Endothelial cell of umbilical vein (primary cell): Measurements from ENCODE around the gene RPP40. TPM values are rescaled to one million over a fixed set of nuclear protein-coding genes. Genes with fewer than 3 reads are reported as not detected.

Experiments
- BruUV-seq: library from RNA; stranded (reverse); fragments of 400-500 nt; replicated peaks from 2 replicates; lab custom pipeline; 2021; lab: Mats Ljungman, UMichigan
- CTCF ChIA-PET: fragments of 300-600, 350-600 bp; sonication (Branson Sonifier 250); formaldehyde crosslinking; loops from one replicate; lab custom pipeline; 2021; ENCODE audit warnings: antibody characterized with exemption, inconsistent platforms; lab: Charles Lee
- POLR2A ChIA-PET: fragments of 300-600, 350-600 bp; sonication (Branson Sonifier 250); formaldehyde crosslinking; loops from one replicate; lab custom pipeline; 2021; ENCODE audit warnings: antibody characterized with exemption, inconsistent platforms; lab: Charles Lee
- DNase-seq: peaks from one replicate; pipeline ENCODE4 v3.0.0-alpha.2; 2011; ENCODE audit warnings: low read depth, low spot score
- FAIRE-seq: peaks from 2 replicates; lab custom pipeline; 2011; peaks lifted over from hg19 to GRCh38; lab: Jason Lieb, UNC
- H2AFZ ChIP-seq: 2 replicates; pipeline ENCODE4 v1.6.0; 2012; ENCODE audit warnings: low read depth, low read length, control low read depth, inconsistent platforms
- H3K27ac ChIP-seq: 2 replicates; pipeline ENCODE4 v1.5.1; 2011; ENCODE audit warnings: low read depth, mild to moderate bottlenecking, control low read depth, low read length, moderate library complexity; ENCODE audit not compliant: insufficient read depth
- H3K27me3 ChIP-seq, 2 experiments: 2 replicates each; pipeline versions ENCODE4 v1.6.0 to v1.6.1; 2011; ENCODE audit warnings: low read length in 2 of 2, mixed read lengths in 1 of 2; ENCODE audit not compliant: control insufficient read depth in 2 of 2, insufficient read depth in 2 of 2
- H3K36me3 ChIP-seq, 2 experiments: 2 replicates in 1 of 2; 3 replicates in 1 of 2; pipeline ENCODE4 v1.5.1; 2011; ENCODE audit warnings: low read length in 2 of 2, mild to moderate bottlenecking in 1 of 2, moderate library complexity in 1 of 2; ENCODE audit not compliant: control insufficient read depth in 2 of 2, insufficient read depth in 2 of 2; ENCODE audit errors: extremely low read depth in 1 of 2
- H3K4me1 ChIP-seq: 3 replicates; pipeline ENCODE4 v1.5.1; 2011; ENCODE audit warnings: mild to moderate bottlenecking, low read length; ENCODE audit not compliant: control insufficient read depth, insufficient read depth; ENCODE audit errors: extremely low read depth
- H3K4me2 ChIP-seq: 2 replicates; pipeline ENCODE4 v1.6.1; 2011; ENCODE audit warnings: low read length, control low read depth, mixed read lengths; ENCODE audit not compliant: insufficient read depth
- H3K4me3 ChIP-seq, 3 experiments: fragments of 200-600 bp in 1 of 3; sonication (generic), shearing (Covaris generic) in 1 of 3; replicated peaks in 1 of 3; 2 replicates each; pipeline ENCODE4 v1.5.1; 2011 to 2016; ENCODE audit warnings: control low read depth in 3 of 3, low read length in 3 of 3, mild to moderate bottlenecking in 2 of 3, inconsistent platforms in 1 of 3, low read depth in 1 of 3, moderate library complexity in 1 of 3; ENCODE audit not compliant: insufficient read depth in 1 of 3
- H3K79me2 ChIP-seq: 2 replicates; pipeline ENCODE4 v1.6.0; 2012; ENCODE audit warnings: low read length, inconsistent platforms; ENCODE audit not compliant: control insufficient read depth, insufficient read depth
- H3K9ac ChIP-seq: replicated peaks from 2 replicates; pipeline ENCODE3; 2011; ENCODE audit warnings: low read length, control low read depth; ENCODE audit not compliant: insufficient read depth; ENCODE audit errors: extremely low read depth
- H3K9me1 ChIP-seq: replicated peaks from 3 replicates; pipeline ENCODE4 v1.6.0; 2011; ENCODE audit warnings: mild to moderate bottlenecking, low read length; ENCODE audit not compliant: control insufficient read depth, insufficient read depth; ENCODE audit errors: extremely low read depth
- H3K9me3 ChIP-seq: replicated peaks from 2 replicates; pipeline ENCODE4 v1.5.1; 2012; ENCODE audit warnings: low read length, inconsistent platforms; ENCODE audit not compliant: control insufficient read depth, insufficient read depth
- H4K20me1 ChIP-seq: replicated peaks from 2 replicates; pipeline ENCODE3; 2011; ENCODE audit warnings: mild to moderate bottlenecking, low read length; ENCODE audit not compliant: control insufficient read depth, insufficient read depth; ENCODE audit errors: extremely low read depth
- CTCF ChIP-seq, 2 donors: IDR thresholded peaks; 1 replicate in 1 of 2; 2 replicates in 1 of 2; pipeline ENCODE4 v1.5.1; 2011; ENCODE audit warnings: low read length in 2 of 2, mild to moderate bottlenecking in 2 of 2, moderate library complexity in 2 of 2, control low read depth in 1 of 2, inconsistent platforms in 1 of 2, low read depth in 1 of 2; ENCODE audit not compliant: insufficient read depth in 1 of 2; ENCODE audit errors: extremely low read depth in 1 of 2
- EZH2 ChIP-seq: IDR thresholded peaks from 2 replicates; pipeline ENCODE4 v1.6.1; 2012; ENCODE audit warnings: borderline replicate concordance, low read depth, mild to moderate bottlenecking, moderate library complexity, low read length, inconsistent platforms; ENCODE audit not compliant: severe bottlenecking
- FOS ChIP-seq: IDR thresholded peaks from 2 replicates; pipeline ENCODE4 v1.6.1; 2011; ENCODE audit warnings: mild to moderate bottlenecking, low read length, moderate library complexity, borderline replicate concordance; ENCODE audit not compliant: insufficient read depth
- GATA2 ChIP-seq: IDR thresholded peaks from 2 replicates; pipeline ENCODE4 v1.7.0; 2011; ENCODE audit warnings: low read depth, mild to moderate bottlenecking, moderate library complexity, mixed read lengths, low read length; ENCODE audit not compliant: insufficient read length, insufficient read depth
- JUN ChIP-seq: IDR thresholded peaks from 2 replicates; pipeline ENCODE4 v1.6.1; 2011; ENCODE audit warnings: borderline replicate concordance, low read depth; ENCODE audit not compliant: insufficient read length, insufficient read depth
- MAX ChIP-seq: IDR thresholded peaks from 2 replicates; pipeline ENCODE4 v1.6.1; 2011; ENCODE audit not compliant: insufficient read depth, insufficient read length
- MYC ChIP-seq: IDR thresholded peaks from one replicate; pipeline ENCODE4 v1.6.1; 2011; ENCODE audit warnings: mild to moderate bottlenecking, low read depth, low read length
- POLR2A ChIP-seq: IDR thresholded peaks from 2 replicates; pipeline ENCODE4 v1.6.1; 2012; ENCODE audit warnings: low read depth, mild to moderate bottlenecking, control low read depth, low read length
- POLR2AphosphoS5 ChIP-seq: IDR thresholded peaks from 2 replicates; pipeline ENCODE4 v1.6.1; 2012; ENCODE audit warnings: low read depth, mild to moderate bottlenecking, control low read depth, low read length, moderate library complexity; ENCODE audit not compliant: insufficient read depth
- dilution Hi-C: fragments of 300-500 bp; cut with MboI; formaldehyde crosslinking; loops from one replicate; pipeline ENCODE4 v1.15.0; 2019; ENCODE audit warnings: low sequenced_read_pairs; ENCODE audit not compliant: extremely low pct_ligation_motif_present
- intact Hi-C: fragments of 100-400 bp; cut with micrococcal nuclease; formaldehyde crosslinking; loops from one replicate; pipeline ENCODE4 v1.10.0; 2022
- polyA plus RNA-seq, 4 experiments: library from polyadenylated mRNA; depleted of rRNA in 3 of 4; stranded (reverse) in 3 of 4; unstranded in 1 of 4; fragments of >200 nt; gene quantifications; 2 replicates each; pipeline versions ENCODE4 v1.2.1 to v1.2.3, GENCODE V29; 2011 to 2012; ENCODE audit warnings: missing spikeins in 1 of 4
- total RNA-seq: library from RNA; stranded (reverse); gene quantifications from 2 replicates; pipeline ENCODE4 v1.2.3, GENCODE V29; 2021

RPP40 gene
- total and polyA plus RNA-seq, 2 donors (not counting 3 experiments of a cell fraction or from before 2014, with no cell fraction given) = 10.2 to 15.3 TPM

GRCh38 chr6:5042436-5042835 is 38.6 kb upstream of the RPP40 start:
- H3K36me3 ChIP-seq = no peaks in the 10 kb centered on the region
- BruUV-seq = no TSS peak
- H3K79me2 ChIP-seq = no peaks in the 10 kb centered on the region
- H3K9me3 ChIP-seq = no peaks in the 10 kb centered on the region
- no peak overlapping the region for H3K9ac ChIP-seq
- TF ChIP-seq MAX = no peak
- no peak for TF ChIP-seq GATA2
- TF ChIP-seq POLR2A = no peak
- TF ChIP-seq CTCF (IDR thresholded peaks at IDR 0.05; ENCODE audit: extremely low read depth in 1 of 2, insufficient read depth in 1 of 2, low read depth in 1 of 2, low read length in 2 of 2) = no peak
- no peak for TF ChIP-seq EZH2
- no peak for TF ChIP-seq MYC
- TF ChIP-seq JUN = no peak
- TF ChIP-seq FOS = no peak
- TF ChIP-seq POLR2AphosphoS5 = no peak
- dilution Hi-C loops = no loop called here
- no peak overlapping the region for H3K4me2 ChIP-seq
- no peak overlapping the region for H3K4me3 ChIP-seq
- H2AFZ ChIP-seq = no peak overlapping the region
- H3K9me1 ChIP-seq = no peaks in the 10 kb centered on the region
- H3K27ac ChIP-seq = no peak overlapping the region
- ChIA-PET POLR2A (no interaction called here), CTCF (no interaction called here)
- no peak for FAIRE-seq
- no peak for DNase-seq
- H3K27me3 ChIP-seq = no peaks in the 10 kb centered on the region
- intact Hi-C loops = no loop called here
- no peaks in the 10 kb centered on the region for H4K20me1 ChIP-seq
- no peaks in the 10 kb centered on the region for H3K4me1 ChIP-seq
